ENCODE data around the gene ZFP62.

DNA sequence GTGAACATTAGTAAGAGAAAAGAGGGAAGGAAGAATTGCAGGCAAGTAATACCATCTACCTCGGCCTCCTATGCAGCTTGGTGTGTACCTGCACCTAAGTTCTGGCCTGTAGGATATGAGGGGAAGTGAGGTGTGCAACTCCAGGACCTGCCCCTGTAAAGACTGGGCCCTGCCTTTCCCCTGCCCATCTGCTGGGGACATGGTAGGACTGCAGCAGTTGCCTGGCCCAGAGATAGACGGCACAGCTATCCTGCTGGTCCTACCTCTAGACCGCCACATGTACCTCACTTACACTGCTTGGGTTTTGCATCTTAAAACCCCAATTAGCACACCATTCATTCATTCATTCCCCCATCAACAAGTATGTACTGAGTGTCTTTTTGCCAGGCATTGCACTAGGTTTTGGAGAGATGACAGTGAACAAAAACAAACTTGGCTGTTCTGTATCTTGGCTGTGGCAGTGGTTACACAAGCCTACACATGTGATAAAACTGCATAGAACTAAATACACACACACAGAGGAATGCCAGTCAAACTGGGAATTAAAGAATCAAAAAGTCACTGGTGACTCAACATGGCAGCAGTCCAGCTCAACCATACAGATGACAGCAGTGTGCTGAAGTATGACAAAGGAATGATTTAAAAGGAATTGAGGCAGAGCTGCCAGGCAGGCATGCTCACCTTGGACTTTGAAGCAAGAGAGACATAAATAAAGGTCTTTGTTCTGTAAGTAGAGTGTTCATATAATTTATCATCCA lies 35.1 kb downstream of the ZFP62 start:
- TF ChIP-seq, protein P1, sequence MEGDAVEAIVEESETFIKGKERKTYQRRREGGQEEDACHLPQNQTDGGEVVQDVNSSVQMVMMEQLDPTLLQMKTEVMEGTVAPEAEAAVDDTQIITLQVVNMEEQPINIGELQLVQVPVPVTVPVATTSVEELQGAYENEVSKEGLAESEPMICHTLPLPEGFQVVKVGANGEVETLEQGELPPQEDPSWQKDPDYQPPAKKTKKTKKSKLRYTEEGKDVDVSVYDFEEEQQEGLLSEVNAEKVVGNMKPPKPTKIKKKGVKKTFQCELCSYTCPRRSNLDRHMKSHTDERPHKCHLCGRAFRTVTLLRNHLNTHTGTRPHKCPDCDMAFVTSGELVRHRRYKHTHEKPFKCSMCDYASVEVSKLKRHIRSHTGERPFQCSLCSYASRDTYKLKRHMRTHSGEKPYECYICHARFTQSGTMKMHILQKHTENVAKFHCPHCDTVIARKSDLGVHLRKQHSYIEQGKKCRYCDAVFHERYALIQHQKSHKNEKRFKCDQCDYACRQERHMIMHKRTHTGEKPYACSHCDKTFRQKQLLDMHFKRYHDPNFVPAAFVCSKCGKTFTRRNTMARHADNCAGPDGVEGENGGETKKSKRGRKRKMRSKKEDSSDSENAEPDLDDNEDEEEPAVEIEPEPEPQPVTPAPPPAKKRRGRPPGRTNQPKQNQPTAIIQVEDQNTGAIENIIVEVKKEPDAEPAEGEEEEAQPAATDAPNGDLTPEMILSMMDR (IDR thresholded peaks at IDR 0.05): no peak
- no peak for TF ChIP-seq EP300 (IDR thresholded peaks at IDR 0.05)

Data from suprapubic skin (tissue), 3 donors.